CD4-positive, alpha-beta T cell treated with Interleukin-15 for 4 hours (primary cell): Measurements from ENCODE around the gene CIC.
"Not testable (repeated sequence)": the region's sequence is repeated elsewhere in the genome, so short reads cannot be mapped to it uniquely, and the experiment has no call there.

Source experiments
- DNase-seq: peaks from one replicate; pipeline ENCODE4 v3.0.0-alpha.2; 2020; ENCODE audit warnings: low spot score

CIC gene

DNA sequence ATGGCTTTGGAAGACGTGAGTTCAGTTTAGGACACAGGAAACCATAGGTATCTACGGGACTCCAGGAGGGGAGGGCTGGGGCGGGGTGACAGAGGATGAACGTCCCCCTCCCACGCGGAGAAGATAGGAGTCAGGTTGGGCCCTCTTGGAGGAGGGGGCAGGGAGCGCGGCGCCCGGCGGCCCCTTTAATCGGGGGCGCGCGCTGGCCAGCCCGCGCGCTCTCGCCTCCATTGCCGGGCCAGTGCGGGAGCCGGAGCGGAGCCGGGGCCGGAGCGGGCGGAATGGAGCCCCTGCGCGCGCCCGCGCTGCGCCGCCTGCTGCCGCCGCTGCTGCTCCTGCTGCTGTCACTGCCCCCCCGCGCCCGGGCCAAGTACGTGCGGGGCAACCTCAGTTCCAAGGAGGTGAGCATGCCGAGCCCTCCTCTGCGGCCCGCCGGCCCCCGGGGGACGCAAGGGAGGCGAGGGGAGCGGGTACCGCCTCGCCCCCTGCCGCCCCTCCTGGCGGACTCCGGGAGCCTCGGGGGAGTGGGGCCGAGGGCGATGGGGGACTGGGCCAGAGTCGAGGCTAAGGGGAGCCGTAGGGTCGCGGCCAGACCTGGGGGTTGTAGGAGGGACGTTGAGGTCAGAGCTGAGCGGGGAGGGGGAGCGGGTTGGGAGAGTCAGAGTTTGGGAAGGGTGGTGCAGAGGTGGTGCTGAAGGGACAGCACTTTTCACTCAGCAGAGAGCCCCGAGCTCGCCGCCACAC is 44.2 kb downstream of the CIC start, which contains the start of gene TMEM145:
TMEM145 (plus strand) TSS at position 214 of the 744 bp plus-strand sequence; CDS start at position 282, 68 bp downstream.
- no peak for DNase-seq

DNA sequence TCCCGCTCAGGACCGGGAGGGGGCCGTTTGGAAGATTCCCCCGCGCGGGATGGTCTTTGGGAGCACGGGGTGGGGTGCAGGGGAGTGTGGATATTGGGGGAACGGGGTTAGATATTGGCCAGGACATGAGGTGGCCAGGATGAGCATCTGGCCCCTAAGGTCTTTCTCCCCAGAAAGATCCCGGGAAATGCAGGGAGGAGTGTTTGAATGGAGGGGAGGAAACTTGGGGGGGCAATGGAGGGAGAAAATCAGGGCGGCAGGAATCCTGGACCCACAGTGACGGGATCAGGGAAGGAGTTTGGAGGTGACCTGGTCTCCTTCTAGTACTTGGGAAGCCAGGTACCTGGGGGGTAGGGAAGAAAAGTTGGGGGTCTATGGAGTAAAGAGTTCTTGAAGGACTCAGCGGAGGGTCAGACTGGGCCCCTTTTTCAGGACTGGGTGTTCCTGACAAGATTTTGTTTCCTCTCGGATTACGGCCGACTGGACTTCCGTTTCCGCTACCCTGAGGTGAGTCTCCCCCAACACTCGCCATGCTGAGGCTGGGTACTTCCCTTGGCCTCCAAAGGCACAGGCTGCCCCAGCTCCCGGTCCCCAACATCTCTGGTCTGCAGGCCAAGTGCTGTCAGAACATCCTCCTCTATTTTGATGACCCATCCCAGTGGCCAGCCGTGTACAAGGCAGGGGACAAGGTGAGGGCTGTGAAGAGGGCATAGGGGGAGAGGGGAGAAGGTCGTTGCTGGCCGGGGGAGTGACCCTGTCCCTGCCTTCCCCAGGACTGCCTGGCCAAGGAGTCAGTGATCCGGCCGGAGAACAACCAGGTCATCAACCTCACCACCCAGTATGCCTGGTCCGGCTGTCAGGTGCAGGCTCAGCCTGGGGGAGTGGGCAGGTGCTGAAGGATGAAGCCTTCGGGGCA is 45.0 kb downstream of the CIC start:
- DNase-seq = no peak

DNA sequence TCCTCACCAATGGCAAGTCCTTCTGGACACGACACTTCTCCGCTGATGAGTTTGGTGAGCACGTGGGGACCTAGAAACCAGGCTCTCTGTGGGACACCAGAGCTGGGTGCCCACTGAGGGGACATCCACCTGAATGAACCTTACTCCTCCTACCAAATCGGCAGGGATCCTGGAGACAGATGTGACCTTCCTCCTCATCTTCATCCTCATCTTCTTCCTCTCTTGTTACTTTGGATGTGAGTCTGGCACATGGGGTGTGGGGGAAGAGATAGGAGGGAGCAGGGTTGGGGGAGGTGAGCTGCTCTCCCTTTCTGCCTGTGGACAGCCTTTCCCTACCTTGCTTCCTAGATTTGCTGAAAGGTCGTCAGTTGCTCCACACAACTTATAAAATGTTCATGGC is 46.0 kb downstream of the CIC start:
- no peak for DNase-seq

DNA sequence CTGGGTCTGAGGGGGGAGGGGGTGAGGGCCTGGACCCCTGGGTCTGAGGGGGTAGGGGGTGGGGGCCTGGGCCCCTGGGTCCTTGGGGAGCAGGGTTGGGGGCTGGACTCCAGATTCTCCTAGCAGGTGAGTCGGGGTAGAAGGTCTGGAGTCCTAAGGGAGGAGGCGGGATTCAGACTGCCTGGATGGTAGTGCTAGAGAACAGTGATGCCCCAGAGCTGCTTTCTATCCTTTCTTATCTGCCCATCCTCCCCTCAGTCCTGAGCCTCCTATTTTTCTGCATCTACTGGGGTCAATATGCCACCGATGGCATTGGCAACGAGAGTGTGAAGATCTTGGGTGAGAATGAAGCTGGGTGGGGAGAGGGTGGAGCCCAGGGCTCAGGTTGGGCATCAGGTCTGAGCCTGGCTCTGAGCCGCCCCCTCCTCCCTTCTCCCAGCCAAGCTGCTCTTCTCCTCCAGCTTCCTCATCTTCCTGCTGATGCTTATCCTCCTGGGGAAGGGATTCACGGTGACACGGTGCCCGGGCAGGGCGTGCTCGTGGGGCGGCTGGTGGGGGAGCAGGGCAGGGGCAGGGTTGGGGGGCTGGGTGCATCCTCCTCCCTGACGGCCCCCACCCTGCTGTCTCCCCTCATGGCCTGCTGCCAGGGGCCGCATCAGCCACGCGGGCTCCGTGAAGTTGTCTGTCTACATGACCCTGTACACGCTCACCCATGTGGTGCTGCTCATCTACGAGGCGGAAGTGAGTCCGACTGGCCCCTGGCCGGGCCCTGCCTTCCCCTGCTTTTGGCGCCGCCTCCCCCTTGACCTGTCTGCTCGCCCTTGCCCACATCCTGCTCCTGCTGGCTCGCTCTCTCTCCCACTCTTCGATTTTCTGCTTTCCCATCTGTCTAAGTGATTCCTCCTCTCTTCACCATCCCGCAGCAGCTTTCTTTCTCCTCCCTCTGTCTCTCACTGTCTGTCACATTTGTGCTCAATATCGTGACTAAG is 47.5 kb downstream of the CIC start:
- no peak for DNase-seq

DNA sequence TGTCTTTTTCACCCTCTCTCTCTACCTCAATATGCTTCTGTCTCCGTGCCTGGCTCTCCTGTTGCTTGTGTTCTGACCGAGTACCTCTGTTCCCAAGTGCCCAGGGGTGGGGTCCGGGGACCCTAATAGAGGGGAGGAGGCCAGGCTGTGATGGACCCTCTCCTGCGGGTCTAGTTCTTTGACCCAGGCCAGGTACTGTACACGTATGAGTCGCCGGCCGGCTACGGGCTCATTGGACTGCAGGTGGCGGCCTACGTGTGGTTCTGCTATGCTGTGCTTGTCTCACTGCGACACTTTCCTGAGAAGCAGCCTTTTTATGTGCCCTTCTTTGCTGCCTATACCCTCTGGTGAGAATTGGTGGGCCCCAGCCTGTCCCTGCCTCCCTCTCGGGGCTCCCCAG is 48.5 kb downstream of the CIC start:
- no peak for DNase-seq

DNA sequence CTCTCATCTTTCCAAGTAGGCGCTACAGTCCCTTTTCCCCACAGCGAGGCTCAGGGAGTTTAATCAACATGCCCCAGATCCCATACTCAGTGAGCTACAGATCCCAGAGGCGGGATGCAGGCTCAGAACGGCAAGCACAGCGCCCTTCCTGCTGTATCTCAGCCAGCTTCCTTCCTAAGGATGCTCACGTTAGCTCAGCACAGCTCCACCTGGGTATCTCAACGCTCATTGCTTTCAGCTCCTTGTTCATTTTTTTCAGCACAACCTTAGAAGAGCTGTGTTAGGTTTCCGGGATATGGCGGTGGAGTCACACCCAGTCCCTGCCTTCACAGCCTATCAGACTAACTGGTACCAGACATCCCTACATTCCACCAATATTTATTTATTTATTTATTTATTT is 53.3 kb downstream of the CIC start:
- DNase-seq = no peak

DNA sequence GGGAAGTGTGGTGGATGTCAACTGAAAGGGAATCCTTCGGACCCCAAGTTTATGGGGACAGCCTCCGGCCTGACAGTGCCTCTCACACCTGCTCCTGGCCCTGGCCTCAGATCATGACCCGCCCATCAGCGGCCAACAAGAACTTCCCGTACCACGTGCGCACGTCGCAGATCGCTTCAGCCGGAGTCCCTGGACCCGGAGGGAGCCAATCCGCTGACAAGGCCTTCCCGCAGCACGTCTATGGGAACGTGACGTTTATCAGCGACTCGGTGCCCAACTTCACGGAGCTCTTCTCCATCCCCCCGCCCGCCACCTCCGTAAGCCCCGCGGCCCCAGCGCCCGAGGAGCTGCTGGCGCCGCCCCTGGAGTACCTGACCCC is 54.4 kb downstream of the CIC start:
- no peak for DNase-seq

DNA sequence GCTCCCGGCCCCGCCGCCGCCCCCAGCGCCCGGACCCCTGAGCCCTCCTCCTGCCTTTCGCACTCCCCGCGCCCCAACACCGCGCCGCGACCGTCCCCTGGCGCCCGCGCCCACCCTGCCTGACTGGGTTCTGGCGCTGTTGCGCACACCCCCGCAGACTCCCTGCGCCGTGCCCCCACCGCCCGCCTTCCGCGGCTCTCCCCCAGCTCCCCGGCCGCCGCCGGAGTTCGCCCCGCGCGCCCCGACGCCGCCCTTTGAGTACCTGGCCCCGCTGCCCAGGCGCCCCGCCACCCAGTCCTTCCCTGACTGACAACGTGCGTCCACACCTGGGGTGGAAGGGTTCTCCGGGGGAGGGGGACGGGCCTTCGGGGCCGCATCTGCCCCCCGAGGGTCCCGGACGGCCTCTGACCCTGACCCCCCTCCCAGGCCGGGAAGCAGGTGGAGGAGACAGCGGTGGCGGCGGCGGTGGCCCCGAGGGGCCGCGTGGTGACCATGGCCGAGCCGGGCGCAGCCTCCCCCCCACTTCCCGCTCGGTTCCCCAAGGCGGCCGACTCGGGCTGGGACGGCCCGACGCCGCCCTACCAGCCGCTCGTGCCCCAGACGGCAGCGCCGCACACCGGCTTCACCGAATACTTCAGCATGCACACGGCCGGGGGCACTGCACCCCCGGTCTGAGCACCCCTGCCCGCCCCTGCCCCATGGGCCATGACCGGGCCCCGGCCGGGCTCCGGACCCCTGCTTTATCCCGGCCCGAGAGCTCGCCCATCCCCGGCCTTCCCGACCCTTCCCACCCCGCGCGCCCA is 55.0 kb downstream of the CIC start:
- no peak for DNase-seq

DNA sequence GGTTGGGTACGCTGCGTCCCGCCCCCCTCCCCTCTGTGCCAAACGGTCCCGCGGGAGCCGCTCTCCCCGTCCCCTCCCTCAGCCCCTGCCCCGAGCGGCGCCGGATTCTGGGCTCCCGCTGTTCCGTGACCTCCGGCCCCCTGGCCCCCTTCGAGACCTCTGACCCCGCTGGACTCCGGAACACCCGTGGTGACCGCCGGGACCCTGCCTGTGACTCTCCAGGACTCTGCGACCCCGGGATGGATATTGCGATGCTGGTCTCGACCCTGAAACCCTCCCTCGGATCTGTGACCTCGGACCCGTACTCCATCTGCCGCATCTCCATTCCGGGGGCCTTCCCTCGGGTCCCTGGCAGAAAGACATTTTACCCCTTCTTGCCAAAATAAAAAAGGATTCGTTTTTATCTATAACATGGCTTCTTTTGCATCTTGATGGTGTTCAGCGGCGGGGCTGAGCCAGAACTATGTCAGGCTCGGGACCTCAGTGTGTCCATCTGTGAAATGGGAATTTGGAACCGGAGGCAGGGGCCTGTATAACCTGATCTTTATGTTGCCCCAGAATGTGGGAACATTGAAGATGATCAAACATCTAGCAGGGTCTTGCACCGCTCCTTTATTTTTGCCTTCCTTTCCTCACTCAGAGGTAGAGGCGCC is 55.7 kb downstream of the CIC start:
- no peak for DNase-seq

DNA sequence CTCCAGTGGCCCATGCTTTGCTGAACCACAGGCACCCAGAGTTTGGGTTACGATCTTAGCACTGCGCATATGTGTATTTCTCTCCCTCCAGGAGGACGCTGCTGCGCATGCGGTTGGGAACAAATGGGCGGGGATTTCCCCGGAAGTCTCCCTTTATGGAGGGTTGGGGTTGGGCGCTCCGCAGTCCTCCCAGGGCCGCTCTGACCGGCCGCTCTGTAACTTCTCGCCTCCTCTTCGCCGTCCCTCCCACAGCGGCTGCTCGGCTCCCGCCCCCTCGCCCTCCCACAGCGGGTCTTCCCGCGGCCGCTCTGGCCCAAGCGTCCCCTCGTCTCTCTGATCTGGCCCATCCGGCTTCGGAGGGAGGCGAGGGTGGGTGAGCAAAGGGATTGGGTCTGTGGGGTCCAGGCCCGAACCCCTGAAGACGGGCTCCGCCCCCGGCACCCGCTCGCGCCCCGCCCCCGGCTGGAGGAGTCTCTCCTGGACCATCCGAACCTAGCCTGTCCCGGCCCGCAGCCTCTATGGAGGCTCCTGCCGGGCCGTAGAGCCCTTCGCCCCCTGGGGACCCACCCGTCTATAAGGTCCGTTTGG is 56.4 kb downstream of the CIC start, which contains the start of gene MEGF8:
MEGF8 (plus strand) TSS at position 328 of the 588 bp plus-strand sequence. CDS start 609 bp downstream, outside the sequence.
- DNase-seq = peak; percentile 99

DNA sequence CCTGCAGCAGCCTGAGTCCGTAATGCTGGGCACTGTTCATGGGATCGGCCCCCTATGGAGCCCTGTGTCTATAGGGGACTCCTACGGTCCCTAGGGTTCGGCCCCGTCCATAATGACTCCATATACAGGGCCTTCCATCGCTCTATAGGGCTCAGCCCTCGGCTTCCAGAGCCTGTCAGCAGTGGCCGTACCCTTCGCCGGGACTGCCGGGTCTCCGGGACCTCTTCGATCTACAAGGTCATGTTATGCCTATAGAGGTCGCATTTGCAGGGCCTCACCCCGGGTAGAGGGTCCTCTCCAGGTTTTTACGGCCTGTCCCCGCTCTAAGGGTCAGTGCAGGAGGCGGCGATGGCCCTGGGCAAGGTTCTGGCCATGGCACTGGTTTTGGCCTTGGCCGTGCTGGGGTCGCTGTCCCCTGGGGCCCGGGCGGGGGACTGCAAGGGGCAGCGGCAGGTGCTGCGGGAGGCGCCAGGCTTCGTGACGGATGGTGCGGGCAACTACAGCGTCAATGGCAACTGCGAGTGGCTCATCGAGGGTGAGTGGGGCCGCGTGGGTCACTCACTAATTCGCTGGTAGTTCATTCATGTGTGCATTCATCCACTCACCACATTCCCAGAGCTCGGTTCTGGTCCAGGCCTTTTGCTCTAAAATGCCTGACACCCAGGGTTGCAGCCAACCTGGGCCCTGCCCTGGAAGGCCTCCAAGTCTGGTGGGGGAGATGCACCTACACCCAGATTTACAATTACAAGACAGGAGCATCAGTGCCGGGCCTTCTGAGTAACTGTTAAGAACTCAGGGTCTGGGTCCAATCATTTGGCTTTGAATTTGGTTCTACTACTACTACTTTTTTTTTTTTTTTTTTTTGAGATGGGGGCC is 57.1 kb downstream of the CIC start:
- no peak for DNase-seq

DNA sequence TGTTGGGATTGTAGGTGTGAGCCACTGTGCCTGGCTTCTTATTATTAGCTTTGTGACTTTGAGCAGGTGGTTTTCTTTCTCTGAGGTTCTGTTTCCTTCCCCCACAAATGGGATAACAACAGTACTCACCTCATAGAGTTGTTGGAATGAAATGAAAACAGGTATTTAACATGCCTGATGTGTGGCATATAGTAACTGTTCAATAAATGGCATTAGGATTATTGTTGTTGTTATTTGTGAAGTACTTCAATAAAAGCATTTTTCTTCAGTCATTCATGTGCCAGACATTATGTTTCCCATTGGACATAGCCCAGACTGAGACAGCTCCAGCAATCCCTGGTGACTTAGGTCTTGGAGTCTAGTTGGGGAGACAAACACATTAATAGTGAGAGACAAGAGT is 57.9 kb downstream of the CIC start:
- DNase-seq = no peak

DNA sequence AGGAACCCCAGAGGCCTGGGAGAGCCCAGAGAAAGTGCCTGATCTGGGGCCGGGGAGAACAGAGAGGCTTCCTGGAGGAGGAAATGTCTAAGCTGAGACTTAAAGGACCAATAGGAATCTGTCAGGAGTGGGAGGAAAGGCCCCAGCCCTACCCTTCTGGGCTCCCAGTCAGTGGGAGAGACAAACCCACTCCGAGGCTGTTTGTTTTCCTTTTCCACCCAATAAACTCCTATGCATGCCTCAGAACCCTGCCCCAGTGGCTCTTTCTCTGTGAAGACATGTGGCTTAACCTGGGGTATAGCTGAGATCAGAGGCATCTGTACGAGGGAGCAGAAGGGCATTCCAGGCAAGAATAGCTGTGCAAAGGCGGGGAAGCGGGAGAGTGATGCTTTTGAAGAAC is 58.3 kb downstream of the CIC start:
- no peak for DNase-seq

DNA sequence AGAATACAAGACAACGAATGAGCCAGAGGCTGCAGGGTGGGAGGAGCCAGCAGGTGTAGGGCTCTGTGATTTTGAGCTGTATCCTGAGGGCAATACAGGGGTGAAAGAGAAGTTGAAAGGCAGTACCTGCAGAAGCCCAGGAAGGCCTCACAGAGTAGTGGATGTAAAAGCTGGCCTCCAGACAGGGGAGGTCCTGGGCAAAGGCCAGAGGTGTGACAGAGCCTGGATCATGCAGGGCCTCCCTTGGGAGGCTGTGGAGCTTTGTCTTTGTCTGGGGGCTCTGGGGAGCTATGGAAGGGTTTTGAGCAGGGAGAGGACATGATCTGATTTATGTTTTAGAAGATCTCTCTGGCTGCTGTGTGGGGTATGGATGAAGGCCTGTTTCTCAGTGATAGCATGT is 59.1 kb downstream of the CIC start:
- no peak for DNase-seq

DNA sequence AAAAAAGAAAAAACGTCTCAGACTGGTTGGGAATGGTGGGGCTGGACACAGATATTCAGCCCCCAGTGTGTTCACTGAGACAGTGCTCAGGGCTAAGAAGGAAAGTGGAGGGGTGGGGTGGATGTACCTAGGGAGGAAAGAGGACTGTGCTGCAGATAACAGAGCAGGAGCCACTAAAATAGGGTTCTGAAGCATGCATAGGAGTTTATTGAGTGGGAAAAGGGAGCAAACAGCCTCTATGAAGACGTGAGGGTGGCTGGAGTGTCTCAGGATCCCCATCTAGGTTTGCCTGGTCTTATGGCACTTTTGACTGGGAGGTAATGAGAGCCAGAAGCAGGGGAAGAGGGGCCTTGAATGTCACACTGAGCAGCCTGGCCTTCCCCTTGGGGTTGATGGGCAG is 59.8 kb downstream of the CIC start:
- no peak for DNase-seq

DNA sequence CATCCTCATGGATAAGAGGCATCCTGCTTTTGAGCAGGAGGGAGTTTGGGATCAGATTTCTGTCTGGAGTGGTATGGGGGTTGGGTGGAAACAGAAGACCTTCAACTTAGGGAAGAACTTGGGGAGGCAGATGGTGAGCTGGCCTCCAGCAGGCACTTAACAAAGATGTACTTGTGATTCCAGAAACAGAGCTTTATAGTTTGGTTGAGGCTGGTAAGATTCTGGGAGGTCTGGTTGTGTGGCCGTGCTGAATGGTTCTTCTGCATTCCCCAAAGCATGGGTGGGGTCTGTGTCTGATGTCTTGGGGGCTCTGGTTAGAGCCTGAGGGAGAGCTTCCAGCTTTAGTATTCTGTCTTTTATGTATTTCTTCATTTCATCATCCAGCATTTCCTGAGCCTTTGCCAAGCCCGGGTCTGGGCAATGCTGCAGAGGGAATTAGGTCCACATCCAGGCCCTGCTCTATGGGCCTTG is 61.2 kb downstream of the CIC start:
- DNase-seq = no peak

DNA sequence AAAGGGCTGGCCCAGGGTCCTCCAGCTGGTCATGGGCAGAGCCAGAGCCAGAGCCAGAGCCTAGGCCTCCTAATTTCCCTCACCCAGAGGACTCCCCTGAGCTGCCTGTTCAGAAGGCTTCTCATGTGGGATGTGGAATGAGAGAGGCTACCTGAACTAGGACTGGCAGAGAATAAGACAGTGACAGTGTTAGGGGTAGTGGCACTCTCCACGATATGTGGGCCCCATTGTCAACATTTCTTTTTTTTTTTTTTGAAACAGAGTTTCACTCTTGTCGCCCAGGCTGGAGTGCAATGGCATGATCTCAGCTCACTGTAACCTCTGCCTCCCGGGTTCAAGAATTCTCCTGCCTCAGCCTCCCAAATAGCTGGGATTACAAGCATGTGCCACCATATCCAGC is 62.3 kb downstream of the CIC start:
- not testable (repeated sequence) for DNase-seq

DNA sequence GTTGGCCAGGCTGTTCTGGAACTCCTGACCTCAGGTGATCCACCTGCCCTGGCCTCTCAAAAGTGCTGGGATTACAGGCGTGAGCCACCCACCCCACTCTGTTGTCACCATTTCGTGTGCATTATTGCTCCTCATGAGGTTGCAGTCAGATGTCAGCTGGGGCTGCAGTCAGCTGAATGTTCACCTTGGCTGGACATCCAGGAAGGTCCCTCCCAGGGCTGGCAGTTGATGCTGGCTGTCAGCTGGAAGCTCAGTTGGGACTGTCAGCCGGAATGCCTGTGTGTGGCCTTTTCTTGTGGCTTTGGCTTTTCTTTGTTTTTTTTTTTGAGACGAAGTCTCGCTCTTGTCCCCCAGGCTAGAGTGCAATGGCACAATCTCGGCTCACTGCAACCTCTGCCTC is 63.0 kb downstream of the CIC start:
- DNase-seq = no peak

DNA sequence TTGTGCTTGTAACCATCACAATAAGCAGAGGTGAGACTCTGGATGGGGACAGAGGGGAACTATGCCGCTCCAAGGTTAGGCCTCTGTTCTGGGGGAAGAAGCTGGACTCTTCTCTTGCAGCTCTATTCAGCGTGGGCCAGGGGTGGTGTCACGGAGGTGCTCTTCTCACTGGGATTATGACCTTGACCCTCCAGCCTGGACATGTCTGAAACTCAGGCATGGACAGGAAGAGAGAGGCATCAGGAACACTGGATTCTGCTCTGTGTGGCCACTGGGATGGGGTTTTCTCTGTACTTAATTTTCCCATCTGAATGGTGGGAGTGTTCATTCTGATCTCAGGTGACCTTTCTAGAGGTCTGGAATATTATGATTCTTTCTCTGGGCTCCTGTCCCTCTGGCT is 64.0 kb downstream of the CIC start:
- no peak for DNase-seq
